HepG2 (cell line): ENCODE results near the gene OSBPL2. TPM values are rescaled to one million over a fixed set of nuclear protein-coding genes. Genes with fewer than 3 reads are reported as not detected.
A peak's percentile ranks its signal among the peaks of the same experiment; 100 is the strongest.

Experiments
- ARID4A ChIP-seq: sonication (generic); formaldehyde crosslinking; IDR thresholded peaks from 2 replicates; pipeline ENCODE4 v1.5.0; 2020; ENCODE audit warnings: mild to moderate bottlenecking, missing genetic modification reagents, borderline replicate concordance
- BORCS8-MEF2B ChIP-seq: sonication (generic); formaldehyde crosslinking; IDR thresholded peaks from 2 replicates; pipeline ENCODE4 v1.8.0; 2022; ENCODE audit warnings: mild to moderate bottlenecking, missing genetic modification reagents
- CEBPG ChIP-seq: IDR thresholded peaks from 2 replicates; pipeline ENCODE4 v1.6.1; 2016
- CENPT ChIP-seq: sonication (generic); formaldehyde crosslinking; IDR thresholded peaks from 2 replicates; pipeline ENCODE4 v1.8.0; 2022; ENCODE audit warnings: low read depth, mild to moderate bottlenecking, moderate library complexity, missing genetic modification reagents
- CTCF ChIP-seq: sonication (generic); formaldehyde crosslinking; IDR thresholded peaks from 2 replicates; pipeline ENCODE4 v1.5.0; 2020; ENCODE audit warnings: mild to moderate bottlenecking, missing genetic modification reagents, moderate library complexity
- HCFC1 ChIP-seq: fragments of 150-350 bp; IDR thresholded peaks from 2 replicates; pipeline ENCODE4 v1.6.1; 2014; ENCODE audit warnings: low read depth, low read length
- RXRA ChIP-seq: sonication (generic); formaldehyde crosslinking; IDR thresholded peaks from 2 replicates; pipeline ENCODE4 v1.5.1; 2020; ENCODE audit warnings: missing genetic modification reagents
- SKI ChIP-seq: fragments of 450-650 bp; IDR thresholded peaks from one replicate; pipeline ENCODE4 v1.6.1; 2018; ENCODE audit warnings: mild to moderate bottlenecking; ENCODE audit not compliant: partially characterized antibody
- SKIL ChIP-seq: sonication (generic); formaldehyde crosslinking; IDR thresholded peaks from 2 replicates; pipeline ENCODE4 v1.8.0; 2022; ENCODE audit warnings: missing genetic modification reagents, mild to moderate bottlenecking, moderate library complexity, borderline replicate concordance
- TEF ChIP-seq: sonication (generic); formaldehyde crosslinking; IDR thresholded peaks from 2 replicates; pipeline ENCODE4 v1.5.0; 2020; ENCODE audit warnings: missing genetic modification reagents
- ZNF251 ChIP-seq: sonication (generic); formaldehyde crosslinking; IDR thresholded peaks from 2 replicates; pipeline ENCODE4 v1.9.0; 2021; ENCODE audit warnings: mild to moderate bottlenecking, missing genetic modification reagents
- ZNF687 ChIP-seq: sonication (generic); formaldehyde crosslinking; IDR thresholded peaks from 2 replicates; pipeline ENCODE4 v1.5.1; 2020; ENCODE audit warnings: mild to moderate bottlenecking, missing genetic modification reagents, moderate library complexity
- ZNF790 ChIP-seq: sonication (generic); formaldehyde crosslinking; IDR thresholded peaks from 2 replicates; pipeline ENCODE4 v1.8.0; 2022; ENCODE audit warnings: missing genetic modification reagents, mild to moderate bottlenecking, borderline replicate concordance
- ZNF839 ChIP-seq: sonication (generic); formaldehyde crosslinking; IDR thresholded peaks from 2 replicates; pipeline ENCODE4 v1.4.0; 2020; ENCODE audit warnings: missing genetic modification reagents, mild to moderate bottlenecking, borderline replicate concordance
- polyA plus RNA-seq, 8 experiments: library from polyadenylated mRNA; depleted of rRNA in 3 of 8; stranded (reverse) in 7 of 8; unstranded in 1 of 8; fragments of >200 nt; fragmentation: Illumina TruSeq in 4 of 8; extraction: Trizol in 4 of 8; gene quantifications; 2 replicates each; pipeline versions ENCODE4 v1.2.1 to v1.2.3, GENCODE V29; 2011 to 2016; ENCODE audit warnings: low read depth in 4 of 8, missing spikeins in 1 of 8, mixed read lengths in 1 of 8; ENCODE audit not compliant: insufficient read depth in 1 of 8
- total RNA-seq, 5 experiments: library from RNA; depleted of rRNA; stranded (reverse); fragments of >200 nt; fragmentation: Illumina TruSeq; extraction: Trizol; gene quantifications; 2 replicates each; pipeline ENCODE4 v1.2.3, GENCODE V29; 2016; ENCODE audit warnings: low read depth in 1 of 5

OSBPL2 gene
- total and polyA plus RNA-seq, 2 of the 13 experiments (the other 11 are each of a cell fraction or from before 2014, with no cell fraction given), result 18.5 to 37.4 TPM

GRCh38 chr20:62246872-62247652, 8.7 kb downstream of the OSBPL2 start (continued):
- TF ChIP-seq ARID4A (CRISPR knock-in tag), result peak; percentile 74
- no peak for TF ChIP-seq ZNF790 (CRISPR knock-in tag)
- TF ChIP-seq ZNF687 (CRISPR knock-in tag), result peak; percentile 88
- peak; percentile 81 for TF ChIP-seq SKIL (CRISPR knock-in tag)
- TF ChIP-seq RXRA, result peak; percentile 88
- 0 out of 2 replicates have a peak, but pooled peaks have one; percentile 29 for TF ChIP-seq BORCS8-MEF2B (CRISPR knock-in tag)
- TF ChIP-seq HCFC1, result no peak
- TF ChIP-seq ZNF251 (CRISPR knock-in tag), result no peak
- no peak for TF ChIP-seq TEF (CRISPR knock-in tag)
- 0 out of 2 replicates have a peak, but pooled peaks have one; percentile 21 for TF ChIP-seq ZNF839 (CRISPR knock-in tag)
- TF ChIP-seq CEBPG (CRISPR knock-in tag), result no peak
- 0 out of 2 replicates have a peak, but pooled peaks have one; percentile 44 for TF ChIP-seq CENPT (CRISPR knock-in tag)
- peak; percentile 63 for TF ChIP-seq SKI
- 0 out of 2 replicates have a peak, but pooled peaks have one; percentile 9 for TF ChIP-seq CTCF (CRISPR knock-in tag)
